OCI-LY7 (cell line): ENCODE results near the gene EYS. TPM values are rescaled to one million over a fixed set of nuclear protein-coding genes. Genes with fewer than 3 reads are reported as not detected.

Experiments used
- BruUV-seq: library from RNA; stranded (reverse); fragments of 400-500 nt; replicated peaks from 2 replicates; lab custom pipeline; 2021; lab: Mats Ljungman, UMichigan
- CTCF ChIA-PET: fragments of 300-600 bp; sonication (Branson Sonifier 250); formaldehyde crosslinking; loops from one replicate; lab custom pipeline; 2022; ENCODE audit warnings: antibody characterized with exemption; ENCODE audit not compliant: unreplicated experiment; lab: Charles Lee
- POLR2A ChIA-PET: fragments of 300-600 bp; sonication (Branson Sonifier 250); formaldehyde crosslinking; loops from one replicate; lab custom pipeline; 2022; ENCODE audit warnings: antibody characterized with exemption; lab: Charles Lee
- DNase-seq: peaks from one replicate; pipeline ENCODE4 v3.0.0-alpha.2; 2015; ENCODE audit warnings: low spot score
- H2AFZ ChIP-seq: fragments of 200-600 bp; sonication (generic), shearing (Covaris generic); 2 replicates; pipeline ENCODE4 v1.6.1; 2014; ENCODE audit warnings: mild to moderate bottlenecking, antibody characterized with exemption, low read length, moderate library complexity
- H3K27ac ChIP-seq: fragments of 200-600 bp; sonication (generic); 2 replicates; pipeline ENCODE4 v1.5.1; 2014; ENCODE audit warnings: mixed run types, low read depth, mild to moderate bottlenecking, moderate library complexity, low read length, inconsistent platforms; ENCODE audit not compliant: poor library complexity, severe bottlenecking
- H3K36me3 ChIP-seq: fragments of 200-600 bp; sonication (generic); 2 replicates; pipeline ENCODE4 v1.6.1; 2014; ENCODE audit warnings: mild to moderate bottlenecking, antibody characterized with exemption, low read length, moderate library complexity, mixed read lengths; ENCODE audit not compliant: insufficient read depth
- H3K4me1 ChIP-seq: fragments of 200-600 bp; sonication (generic); 2 replicates; pipeline ENCODE4 v1.5.1; 2014; ENCODE audit warnings: mild to moderate bottlenecking, low read length; ENCODE audit not compliant: insufficient read depth, poor library complexity, severe bottlenecking
- H3K4me2 ChIP-seq: fragments of 200-600 bp; sonication (generic); 2 replicates; pipeline ENCODE4 v1.6.1; 2014; ENCODE audit warnings: mild to moderate bottlenecking, low read length
- H3K4me3 ChIP-seq: fragments of 200-600 bp; sonication (generic); 2 replicates; pipeline ENCODE4 v1.5.1; 2014; ENCODE audit warnings: mild to moderate bottlenecking, low read depth, low read length; ENCODE audit not compliant: poor library complexity, severe bottlenecking
- H3K79me2 ChIP-seq: fragments of 200-600 bp; sonication (generic); 2 replicates; pipeline ENCODE4 v1.6.1; 2016; ENCODE audit warnings: low read depth, mild to moderate bottlenecking, low read length, moderate library complexity, mixed read lengths; ENCODE audit not compliant: insufficient read depth
- H3K9me2 ChIP-seq: fragments of 200-600 bp; sonication (generic); 2 replicates; pipeline ENCODE4 v1.6.1; 2016; ENCODE audit warnings: mild to moderate bottlenecking, low read length, mixed read lengths; ENCODE audit not compliant: insufficient read depth
- H3K9me3 ChIP-seq: fragments of 200-600 bp; sonication (generic); 2 replicates; pipeline ENCODE4 v1.6.1; 2014; ENCODE audit warnings: mild to moderate bottlenecking, mixed run types, low read length, mixed read lengths
- H4K20me1 ChIP-seq: fragments of 200-600 bp; sonication (generic); 2 replicates; pipeline ENCODE4 v1.6.1; 2014; ENCODE audit warnings: mild to moderate bottlenecking, antibody characterized with exemption, low read length, moderate library complexity, mixed read lengths; ENCODE audit not compliant: insufficient read depth
- EZH2phosphoT487 ChIP-seq: fragments of 200-600 bp; sonication (generic); IDR thresholded peaks from 2 replicates; pipeline ENCODE4 v1.6.1; 2018; ENCODE audit warnings: low read depth, borderline replicate concordance, mild to moderate bottlenecking, mixed run types, antibody characterized with exemption, low read length, moderate library complexity, mixed read lengths
- intact Hi-C: fragments of 100-400 bp; cut with micrococcal nuclease; formaldehyde crosslinking; loops from one replicate; pipeline ENCODE4 v1.10.0; 2022; ENCODE audit not compliant: unreplicated experiment
- total RNA-seq, 2 experiments: library from RNA; depleted of rRNA in 1 of 2; stranded (reverse); fragments of >200 nt in 1 of 2; shearing (Covaris generic) in 1 of 2; gene quantifications; 2 replicates each; pipeline ENCODE4 v1.2.3, GENCODE V29; 2014 to 2022
- TF ChIP-seq, protein P1 (sequence below): fragments of 200-600 bp; sonication (generic); conservative IDR thresholded peaks from 2 replicates; pipeline ENCODE4 v1.5.1; 2014; ENCODE audit warnings: mild to moderate bottlenecking, antibody characterized with exemption, low read length, moderate library complexity, mixed read lengths

EYS gene
- total RNA-seq, 2 experiments from 2014 or later = not detected

DNA sequence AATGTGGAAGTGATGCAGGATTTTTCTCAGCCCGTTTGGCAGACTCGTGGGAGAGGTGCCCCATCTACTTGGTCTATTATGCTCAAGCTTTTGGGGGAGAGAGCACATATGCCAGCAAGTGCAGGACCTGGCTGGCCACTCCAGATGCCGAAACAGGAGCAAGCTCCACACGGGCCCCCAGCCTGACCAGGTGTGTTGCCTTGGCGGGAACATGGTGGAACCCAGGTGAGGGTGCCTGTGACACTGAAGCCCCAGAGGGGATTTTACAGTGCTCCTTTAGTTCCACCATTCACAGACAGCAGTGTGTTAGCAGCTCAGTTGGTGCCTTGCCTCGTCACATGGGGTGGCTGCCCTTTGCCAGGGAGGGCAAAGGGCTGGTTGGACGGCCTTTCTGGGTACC, 798.9 kb downstream of the EYS start:
- ChIA-PET CTCF (no interaction called here), POLR2A (no interaction called here)
- TF ChIP-seq, protein P1, sequence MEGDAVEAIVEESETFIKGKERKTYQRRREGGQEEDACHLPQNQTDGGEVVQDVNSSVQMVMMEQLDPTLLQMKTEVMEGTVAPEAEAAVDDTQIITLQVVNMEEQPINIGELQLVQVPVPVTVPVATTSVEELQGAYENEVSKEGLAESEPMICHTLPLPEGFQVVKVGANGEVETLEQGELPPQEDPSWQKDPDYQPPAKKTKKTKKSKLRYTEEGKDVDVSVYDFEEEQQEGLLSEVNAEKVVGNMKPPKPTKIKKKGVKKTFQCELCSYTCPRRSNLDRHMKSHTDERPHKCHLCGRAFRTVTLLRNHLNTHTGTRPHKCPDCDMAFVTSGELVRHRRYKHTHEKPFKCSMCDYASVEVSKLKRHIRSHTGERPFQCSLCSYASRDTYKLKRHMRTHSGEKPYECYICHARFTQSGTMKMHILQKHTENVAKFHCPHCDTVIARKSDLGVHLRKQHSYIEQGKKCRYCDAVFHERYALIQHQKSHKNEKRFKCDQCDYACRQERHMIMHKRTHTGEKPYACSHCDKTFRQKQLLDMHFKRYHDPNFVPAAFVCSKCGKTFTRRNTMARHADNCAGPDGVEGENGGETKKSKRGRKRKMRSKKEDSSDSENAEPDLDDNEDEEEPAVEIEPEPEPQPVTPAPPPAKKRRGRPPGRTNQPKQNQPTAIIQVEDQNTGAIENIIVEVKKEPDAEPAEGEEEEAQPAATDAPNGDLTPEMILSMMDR = no peak
- TF ChIP-seq EZH2phosphoT487 = no peak
- Histone ChIP-seq H3K9me3 (no peaks in the 10 kb centered on the region), H3K9me2 (no peaks in the 10 kb centered on the region), H3K27ac (no peak overlapping the region), H3K4me2 (no peak overlapping the region), H3K4me3 (no peak overlapping the region), H4K20me1 (no peaks in the 10 kb centered on the region), H2AFZ (no peak overlapping the region), H3K36me3 (no peaks in the 10 kb centered on the region), H3K79me2 (no peaks in the 10 kb centered on the region), H3K4me1 (no peaks in the 10 kb centered on the region)
- intact Hi-C loops = no loop called here
- BruUV-seq = no TSS peak
- DNase-seq = no peak

DNA sequence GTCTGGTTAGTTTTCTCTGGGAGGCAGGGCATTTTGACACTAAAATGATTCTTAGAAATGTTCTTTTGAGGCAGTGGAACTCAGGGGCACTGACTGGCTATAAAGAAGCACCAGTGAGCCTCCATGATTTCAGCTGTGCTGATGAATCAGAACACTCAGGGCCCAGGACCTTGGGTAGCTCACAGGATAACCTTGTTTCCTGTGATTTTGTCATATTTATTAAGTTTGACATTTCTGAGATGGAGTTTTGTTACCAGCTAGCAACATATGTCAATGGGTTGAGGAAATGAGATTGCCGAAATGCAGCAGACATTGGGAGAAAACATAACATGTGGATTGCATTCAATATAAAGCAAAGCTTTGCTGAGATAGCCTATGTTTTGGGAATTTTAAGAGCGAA, 802.4 kb downstream of the EYS start:
- POLR2A ChIA-PET = interaction anchor here (0.6 kb wide), 1 partner anchor 1360 kb away, joined by 4 read pairs; no protein-coding TSS in a partner anchor
- no peaks in the 10 kb centered on the region for H3K9me3 ChIP-seq
- H3K4me2 ChIP-seq = no peak overlapping the region
- H3K79me2 ChIP-seq = no peaks in the 10 kb centered on the region
- intact Hi-C loops = no loop called here
- TF ChIP-seq EZH2phosphoT487 = no peak
- TF ChIP-seq, protein P1 = no peak
- no peak for DNase-seq
- H3K4me3 ChIP-seq = no peak overlapping the region
- H3K36me3 ChIP-seq = no peaks in the 10 kb centered on the region
- no peaks in the 10 kb centered on the region for H3K4me1 ChIP-seq
- H2AFZ ChIP-seq = no peak overlapping the region
- H4K20me1 ChIP-seq = no peaks in the 10 kb centered on the region
- CTCF ChIA-PET = no interaction called here
- BruUV-seq = no TSS peak
- H3K27ac ChIP-seq = no peak overlapping the region
- no peaks in the 10 kb centered on the region for H3K9me2 ChIP-seq

DNA sequence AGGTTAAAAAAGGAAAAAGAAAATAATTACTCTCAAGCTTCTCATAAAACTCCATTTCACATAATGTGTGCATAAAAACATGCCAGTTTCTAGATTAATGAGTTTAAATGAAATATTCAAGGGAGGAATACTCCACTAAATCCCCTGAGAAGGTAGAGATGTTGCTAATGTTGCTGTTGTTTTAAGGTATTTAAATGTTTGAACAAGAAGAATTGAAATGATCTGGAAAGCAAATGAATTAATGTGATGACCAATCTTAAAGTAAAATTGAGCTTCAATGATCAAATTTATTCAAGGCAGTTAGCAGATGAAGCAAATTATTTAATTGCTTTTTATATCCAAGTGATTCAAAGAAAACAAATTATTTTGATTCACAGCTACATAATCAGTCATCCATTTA, 804.4 kb downstream of the EYS start:
- no TSS peak for BruUV-seq
- DNase-seq = no peak
- Histone ChIP-seq H3K9me3 (no peaks in the 10 kb centered on the region), H3K4me2 (no peak overlapping the region), H3K9me2 (no peaks in the 10 kb centered on the region), H3K36me3 (no peaks in the 10 kb centered on the region), H3K4me1 (no peaks in the 10 kb centered on the region), H4K20me1 (no peaks in the 10 kb centered on the region), H3K27ac (no peak overlapping the region), H3K4me3 (no peak overlapping the region), H3K79me2 (no peaks in the 10 kb centered on the region), H2AFZ (no peak overlapping the region)
- intact Hi-C loops = no loop called here
- TF ChIP-seq, protein P1 = no peak
- ChIA-PET CTCF (no interaction called here), POLR2A (interaction anchor here (0.8 kb wide), 1 partner anchor 80 kb away, joined by 3 read pairs; no protein-coding TSS in a partner anchor)
